ENCODE measurements around the gene TAB2. TPM values are rescaled to one million over a fixed set of nuclear protein-coding genes. Genes with fewer than 3 reads are reported as not detected.

Gene TAB2
- total RNA-seq, 1 donor from 2014 or later: 60.9 TPM

DNA sequence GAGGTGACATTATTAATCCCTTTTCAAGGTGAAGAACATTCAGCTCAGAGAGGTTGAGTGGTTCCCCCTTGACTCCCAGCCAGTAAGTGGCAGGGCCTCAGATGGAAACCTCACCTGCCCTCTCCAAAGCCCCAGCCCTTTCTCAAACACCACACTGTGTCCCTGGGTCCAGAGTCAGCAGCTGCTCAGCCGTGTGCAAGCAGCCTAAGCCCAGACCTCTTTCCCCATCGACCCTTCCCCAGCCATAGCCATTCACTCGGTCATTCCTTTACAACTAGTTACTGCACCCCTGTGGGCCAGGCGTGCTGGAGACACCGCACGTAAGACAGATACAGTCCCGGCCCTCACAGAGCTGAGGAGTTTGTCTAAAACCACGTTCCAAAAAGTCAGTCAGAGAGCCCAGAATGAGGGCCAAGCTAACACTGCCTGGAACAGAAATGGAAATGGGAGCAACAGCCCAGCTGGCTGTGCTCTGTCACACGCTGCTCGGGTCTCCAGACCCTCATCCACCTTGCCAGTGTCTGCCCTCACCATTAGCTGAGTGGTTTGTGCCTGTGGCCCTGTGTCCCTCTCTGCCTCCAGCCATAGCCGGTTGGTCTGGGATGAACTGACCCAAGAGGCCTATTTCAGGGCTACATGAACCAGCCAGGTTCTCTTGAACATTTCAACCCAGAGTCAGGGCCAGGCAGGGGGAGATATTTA, 137.7 kb downstream of the TAB2 start:
- H3K4me1 ChIP-seq: peaks cover 44% of the 10 kb centered on the region
- H3K27ac ChIP-seq: peak overlapping the region; percentile 78
- DNase-seq (no peak), ATAC-seq (peak; percentile 35 to 37)
- H3K36me3 ChIP-seq: peaks cover 4% of the 10 kb centered on the region
- intact Hi-C loops (cut with DNase I): no loop called here
- peaks cover 13% of the 10 kb centered on the region for H3K27me3 ChIP-seq (ENCODE audit: low read depth)
- TF ChIP-seq, protein P1, sequence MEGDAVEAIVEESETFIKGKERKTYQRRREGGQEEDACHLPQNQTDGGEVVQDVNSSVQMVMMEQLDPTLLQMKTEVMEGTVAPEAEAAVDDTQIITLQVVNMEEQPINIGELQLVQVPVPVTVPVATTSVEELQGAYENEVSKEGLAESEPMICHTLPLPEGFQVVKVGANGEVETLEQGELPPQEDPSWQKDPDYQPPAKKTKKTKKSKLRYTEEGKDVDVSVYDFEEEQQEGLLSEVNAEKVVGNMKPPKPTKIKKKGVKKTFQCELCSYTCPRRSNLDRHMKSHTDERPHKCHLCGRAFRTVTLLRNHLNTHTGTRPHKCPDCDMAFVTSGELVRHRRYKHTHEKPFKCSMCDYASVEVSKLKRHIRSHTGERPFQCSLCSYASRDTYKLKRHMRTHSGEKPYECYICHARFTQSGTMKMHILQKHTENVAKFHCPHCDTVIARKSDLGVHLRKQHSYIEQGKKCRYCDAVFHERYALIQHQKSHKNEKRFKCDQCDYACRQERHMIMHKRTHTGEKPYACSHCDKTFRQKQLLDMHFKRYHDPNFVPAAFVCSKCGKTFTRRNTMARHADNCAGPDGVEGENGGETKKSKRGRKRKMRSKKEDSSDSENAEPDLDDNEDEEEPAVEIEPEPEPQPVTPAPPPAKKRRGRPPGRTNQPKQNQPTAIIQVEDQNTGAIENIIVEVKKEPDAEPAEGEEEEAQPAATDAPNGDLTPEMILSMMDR (IDR thresholded peaks at IDR 0.05): no peak
- no peak overlapping the region for H3K4me3 ChIP-seq
- no peaks in the 10 kb centered on the region for H3K9me3 ChIP-seq

DNA sequence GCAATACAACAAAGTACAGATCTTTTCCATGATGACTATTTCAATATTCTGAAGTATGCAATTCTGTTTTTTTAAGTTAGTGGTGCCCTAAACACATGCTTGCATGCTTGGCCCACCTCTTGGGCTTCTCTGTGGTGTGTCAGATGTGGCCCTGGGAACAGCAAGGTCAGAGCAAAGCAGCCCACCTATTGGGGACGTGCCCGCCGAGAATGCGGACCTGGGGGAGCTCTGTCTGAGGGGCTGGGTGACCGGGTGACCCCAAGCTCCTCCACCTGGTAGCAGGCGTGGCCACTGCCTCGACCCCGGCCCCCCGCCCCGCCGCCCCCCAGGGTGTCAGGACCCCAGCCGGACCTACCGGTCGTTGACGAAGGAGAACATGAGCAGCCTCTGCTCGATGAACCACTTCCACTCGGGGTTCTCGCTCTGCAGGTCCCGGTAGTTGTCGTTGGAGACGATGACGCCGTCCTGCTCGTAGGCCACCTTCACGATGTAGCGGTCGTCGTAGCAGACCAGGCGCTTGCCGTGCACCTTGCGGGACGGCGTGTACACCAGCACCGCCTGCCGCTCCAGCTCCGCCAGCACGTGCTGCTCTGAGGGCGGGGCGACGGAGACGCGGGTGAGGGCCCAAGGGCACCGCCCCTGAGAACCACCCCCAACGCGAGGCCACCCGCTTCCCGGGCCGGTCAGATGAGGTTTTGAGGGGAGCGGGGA, 139.0 kb downstream of the TAB2 start:
- Histone ChIP-seq H3K36me3 (peaks cover 4% of the 10 kb centered on the region), H3K27me3 (ENCODE audit: low read depth) (peaks cover under 1% of the 10 kb centered on the region), H3K4me3 (no peak overlapping the region), H3K4me1 (peaks cover 32% of the 10 kb centered on the region), H3K27ac (no peak overlapping the region), H3K9me3 (no peaks in the 10 kb centered on the region)
- intact Hi-C loops (cut with DNase I): no loop called here
- TF ChIP-seq, protein P1 (IDR thresholded peaks at IDR 0.05): no peak
- DNase-seq (no peak), ATAC-seq (no peak)

DNA sequence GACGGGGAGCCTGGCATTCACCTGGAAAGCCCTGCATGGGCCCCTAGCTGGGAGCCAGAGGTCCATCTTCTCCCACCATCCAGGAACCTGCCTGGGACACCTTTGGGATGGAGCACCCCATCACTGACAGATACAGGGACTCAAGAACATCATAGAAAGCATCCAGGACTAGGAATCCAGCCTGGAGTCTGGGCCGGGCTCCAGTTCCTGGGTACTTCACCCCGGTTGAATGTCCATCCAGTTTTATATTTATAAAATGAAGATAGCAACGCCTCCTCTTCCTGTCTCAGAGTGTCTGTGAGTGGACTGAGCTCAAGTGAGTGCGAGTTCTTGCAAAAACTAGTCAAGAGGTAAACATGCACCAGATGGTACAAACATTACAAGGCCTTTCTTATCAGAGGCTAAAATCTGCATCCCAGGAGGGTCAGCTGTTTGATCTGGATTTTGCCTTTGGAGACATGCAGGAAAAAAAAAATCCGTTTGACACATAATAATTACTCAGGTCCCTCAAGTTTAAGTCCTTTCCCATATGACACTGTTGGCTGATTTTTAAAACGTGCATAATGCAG, 139.9 kb downstream of the TAB2 start:
- Histone ChIP-seq H3K36me3 (peaks cover 4% of the 10 kb centered on the region), H3K9me3 (no peaks in the 10 kb centered on the region), H3K27ac (no peak overlapping the region), H3K4me3 (no peak overlapping the region), H3K4me1 (peaks cover 29% of the 10 kb centered on the region), H3K27me3 (ENCODE audit: low read depth) (no peaks in the 10 kb centered on the region)
- no peak for ATAC-seq
- TF ChIP-seq, protein P1 (IDR thresholded peaks at IDR 0.05): no peak
- intact Hi-C loops (cut with DNase I): no loop called here
- no peak for DNase-seq

DNA sequence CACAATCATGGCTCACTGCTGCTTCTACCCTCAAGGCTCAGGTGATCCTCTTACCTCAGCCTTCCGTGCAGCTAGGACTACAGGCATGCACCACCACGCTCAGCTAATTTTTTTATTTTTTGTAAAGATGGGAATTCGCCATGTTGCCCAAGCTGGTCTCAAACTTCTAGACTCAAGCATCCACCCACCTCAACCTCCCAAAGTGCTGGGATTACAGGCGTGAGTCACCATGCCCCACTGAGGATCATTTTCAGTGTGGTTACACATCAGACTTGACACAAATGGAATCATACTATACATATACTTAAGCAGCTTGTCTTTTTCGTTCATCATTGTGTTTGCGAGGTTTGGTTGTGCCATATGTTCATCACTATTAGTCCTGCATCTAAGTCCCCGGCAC, 140.7 kb downstream of the TAB2 start:
- TF ChIP-seq, protein P1 (IDR thresholded peaks at IDR 0.05): no peak
- peaks cover 4% of the 10 kb centered on the region for H3K36me3 ChIP-seq
- no peak overlapping the region for H3K27ac ChIP-seq
- H3K4me1 ChIP-seq: peaks cover 27% of the 10 kb centered on the region
- H3K4me3 ChIP-seq: no peak overlapping the region
- DNase-seq: no peak
- H3K27me3 ChIP-seq (ENCODE audit: low read depth): no peaks in the 10 kb centered on the region
- H3K9me3 ChIP-seq: no peaks in the 10 kb centered on the region
- no peak for ATAC-seq
- intact Hi-C loops (cut with DNase I): no loop called here

DNA sequence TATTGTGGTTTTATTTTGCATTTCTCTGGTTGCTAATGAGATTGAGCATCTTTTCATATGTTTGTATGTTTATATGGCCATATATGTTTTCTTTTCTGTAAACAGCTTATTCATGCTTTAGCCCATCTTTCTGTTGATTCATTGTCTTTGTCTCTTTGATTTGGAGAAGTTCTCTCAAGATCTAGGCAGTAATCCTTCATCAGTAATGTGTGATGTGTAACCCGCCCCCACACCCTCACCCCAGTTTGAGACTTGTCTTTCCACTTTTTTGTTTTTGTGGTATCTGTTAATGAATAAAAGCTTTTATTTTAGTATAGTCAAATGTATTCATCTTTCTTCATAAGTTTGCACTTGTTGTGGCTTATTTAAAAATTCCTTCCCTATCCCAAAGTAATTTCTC, 141.3 kb downstream of the TAB2 start:
- Histone ChIP-seq H3K27me3 (ENCODE audit: low read depth) (no peaks in the 10 kb centered on the region), H3K27ac (no peak overlapping the region), H3K4me1 (peaks cover 20% of the 10 kb centered on the region), H3K36me3 (peaks cover 4% of the 10 kb centered on the region), H3K4me3 (no peak overlapping the region), H3K9me3 (no peaks in the 10 kb centered on the region)
- no peak for DNase-seq
- TF ChIP-seq, protein P1 (IDR thresholded peaks at IDR 0.05): no peak
- intact Hi-C loops (cut with DNase I): no loop called here
- no peak for ATAC-seq
